ENCODE results near the gene ZNF600.
"Not testable (repeated sequence)": the region's sequence is repeated elsewhere in the genome, so short reads cannot be mapped to it uniquely, and the experiment has no call there.

Gene ZNF600

GRCh38 chr19:52715330-52715729, 71.3 kb downstream of the ZNF600 start:
- intact Hi-C loops (cut with DNase I); DNase-seq: not testable (repeated sequence)

Measured in head of caudate nucleus (tissue), 42 donors.